Activated CD4-positive, alpha-beta T cell treated with anti-CD3 and anti-CD28 coated beads, Interleukin-2, Interleukin-6, amounts not matched to agents 100 ng/mL and 50 ng/mL, durations not matched to agents 16 hours and 8 hours (primary cell): ENCODE results near the gene THAP4.
"Not testable (repeated sequence)": the region's sequence is repeated elsewhere in the genome, so short reads cannot be mapped to it uniquely, and the experiment has no call there.

Experiments used
- DNase-seq: peaks from one replicate; pipeline ENCODE4 v3.0.0-alpha.2; 2020

Gene THAP4

GRCh38 chr2:241577413-241578122 lies 59.4 kb downstream of the THAP4 start:
- no peak for DNase-seq

- DNase-seq = no peak
These were observed 60.7 kb downstream of the THAP4 start for GRCh38 chr2:241576293-241576654.

- no peak for DNase-seq
These were observed 61.2 kb downstream of the THAP4 start for GRCh38 chr2:241575624-241576292.

- no peak for DNase-seq
These were observed 61.9 kb downstream of the THAP4 start for GRCh38 chr2:241574911-241575623.

GRCh38 chr2:241573741-241574140 lies 63.2 kb downstream of the THAP4 start:
- DNase-seq = no peak

- DNase-seq = not testable (repeated sequence)
These were observed 63.9 kb downstream of the THAP4 start for GRCh38 chr2:241572915-241573651.

- no peak for DNase-seq
These were observed 64.9 kb downstream of the THAP4 start for GRCh38 chr2:241571821-241572620.

- no peak for DNase-seq
These were observed 65.9 kb downstream of the THAP4 start for GRCh38 chr2:241570961-241571581.

- DNase-seq = no peak
These were observed 67.1 kb downstream of the THAP4 start for GRCh38 chr2:241569831-241570281.

GRCh38 chr2:241568726-241569125 lies 68.2 kb downstream of the THAP4 start:
- no peak for DNase-seq

GRCh38 chr2:241567776-241568175 lies 69.2 kb downstream of the THAP4 start:
- no peak for DNase-seq

- DNase-seq = not testable (repeated sequence)
These were observed 69.7 kb downstream of the THAP4 start for GRCh38 chr2:241567266-241567665.

GRCh38 chr2:241566468-241566867 lies 70.5 kb downstream of the THAP4 start:
- no peak for DNase-seq

- not testable (repeated sequence) for DNase-seq
These were observed 70.9 kb downstream of the THAP4 start for GRCh38 chr2:241566021-241566420.

GRCh38 chr2:241565411-241565810 lies 71.5 kb downstream of the THAP4 start:
- DNase-seq = no peak

GRCh38 chr2:241564596-241565410 lies 72.2 kb downstream of the THAP4 start:
- no peak for DNase-seq

- no peak for DNase-seq
These were observed 72.9 kb downstream of the THAP4 start for GRCh38 chr2:241563981-241564595.

- DNase-seq = no peak
These were observed 73.4 kb downstream of the THAP4 start for GRCh38 chr2:241563571-241563980.

- no peak for DNase-seq
These were observed 73.9 kb downstream of the THAP4 start for GRCh38 chr2:241563031-241563507.

GRCh38 chr2:241562269-241562891 lies 74.6 kb downstream of the THAP4 start:
- no peak for DNase-seq
